ENCODE measurements around the gene C16orf74. TPM values are rescaled to one million over a fixed set of nuclear protein-coding genes. Genes with fewer than 3 reads are reported as not detected.

The C16orf74 gene
- total and polyA plus RNA-seq, 2 of the 8 experiments (the other 6 are each of a cell fraction or from before 2014, with no cell fraction given): 7.3 to 9.3 TPM

DNA sequence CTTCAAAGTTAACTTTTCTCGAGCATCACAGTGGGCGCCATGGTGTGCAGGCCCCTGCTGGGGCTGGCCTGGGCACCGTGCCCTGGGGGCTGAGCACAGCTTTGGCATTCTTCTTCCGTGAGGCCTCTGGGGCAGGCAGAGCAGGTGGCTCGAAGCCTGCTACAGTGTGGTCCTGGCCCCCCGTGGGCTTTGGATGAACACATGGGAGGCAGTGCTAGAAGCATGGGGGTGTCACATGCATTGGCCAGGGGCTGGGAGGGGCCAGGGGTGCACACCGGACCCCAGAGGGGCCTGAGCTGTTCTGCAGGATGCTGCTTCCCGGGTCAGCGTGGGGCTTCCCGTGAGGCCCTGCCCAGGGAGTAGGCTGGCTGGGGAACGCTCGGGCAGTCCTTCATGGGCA lies 12.1 kb upstream of the C16orf74 start:
- Histone ChIP-seq H4K20me1 (replicated peaks in 1 of 2; ENCODE audit: control insufficient read depth in 1 of 2, insufficient read depth in 2 of 2, low read length in 2 of 2) (no peaks in the 10 kb centered on the region), H2BK20ac (ENCODE audit: low read length) (no peak overlapping the region), H3K79me2 (ENCODE audit: control insufficient read depth in 1 of 2, insufficient read depth in 2 of 2, low read length in 2 of 2) (no peaks in the 10 kb centered on the region), H3K4me2 (ENCODE audit: insufficient read depth in 1 of 2, low read depth in 2 of 2, low read length in 2 of 2) (no peak overlapping the region), H3K4ac (replicated peaks; ENCODE audit: insufficient read length, low read depth, low read length) (no peak overlapping the region), H3K9ac (replicated peaks in 1 of 4; ENCODE audit: extremely low read depth in 1 of 4, low read depth in 3 of 4, low read length in 3 of 4) (no peak overlapping the region), H2BK5ac (ENCODE audit: low read depth, low read length) (no peak overlapping the region), H3K36me3 (ENCODE audit: control insufficient read depth in 2 of 4, insufficient read depth in 4 of 4, low read length in 3 of 4) (no peaks in the 10 kb centered on the region), H3K79me1 (ENCODE audit: low read depth, low read length) (peaks cover 3% of the 10 kb centered on the region; the same call in 1 of the 2 replicates), H2BK120ac (replicated peaks; ENCODE audit: low read depth, low read length) (no peak overlapping the region), H4K8ac (ENCODE audit: extremely low read depth, insufficient read depth, low read length) (no peak overlapping the region), H4K91ac (replicated peaks; ENCODE audit: insufficient read length, low read length) (no peak overlapping the region), H2AFZ (ENCODE audit: low read length) (no peak overlapping the region), H2BK15ac (ENCODE audit: low read length) (no peak overlapping the region), H3K18ac (ENCODE audit: extremely low read depth, low read length) (no peak overlapping the region), H3K23me2 (ENCODE audit: low read depth, low read length) (no peaks in the 10 kb centered on the region), H2AK5ac (ENCODE audit: low read depth, low read length) (no peak overlapping the region), H3K4me1 (replicated peaks in 1 of 4; ENCODE audit: control insufficient read depth in 3 of 4, insufficient read depth in 4 of 4, low read length in 3 of 4) (peaks cover 0 to 15% (median 7%) of the 10 kb centered on the region in 4 experiments; a peak in 5 of 7 replicates), H3K56ac (replicated peaks; ENCODE audit: insufficient read length, low read depth, low read length) (no peak overlapping the region), H2BK12ac (ENCODE audit: low read depth, low read length) (no peak overlapping the region), H4K5ac (ENCODE audit: insufficient read length, low read depth, low read length) (no peak overlapping the region), H3K4me3 (ENCODE audit: extremely low read depth in 1 of 4, insufficient read depth in 2 of 4, low read depth in 3 of 4, low read length in 4 of 4) (no peak overlapping the region), H3K27me3 (replicated peaks in 1 of 4; ENCODE audit: control insufficient read depth in 3 of 4, extremely low read depth in 1 of 4, insufficient read depth in 3 of 4, low read length in 3 of 4) (peaks cover 0 to 2% (median 0%) of the 10 kb centered on the region in 4 experiments; a peak in 1 of 7 replicates), H3K9me3 (ENCODE audit: insufficient read depth in 2 of 2, low read depth in 1 of 2, low read length in 1 of 2) (no peaks in the 10 kb centered on the region), H3K27ac (ENCODE audit: low read depth, low read length) (no peak overlapping the region), H3K14ac (ENCODE audit: insufficient read length) (no peak overlapping the region), H3K23ac (ENCODE audit: insufficient read length) (no peak overlapping the region)
- DNase-seq (ENCODE audit: low read depth in 1 of 2, low spot score in 2 of 2) (no peak), FAIRE-seq (no peak)
- 87% methylated on average over 12 of the region's 12 CpGs; no CpG with 5 or more reads in 1 of the 2 experiments for WGBS, 2 experiments (ENCODE audit: extremely low coverage in 1 of 2, insufficient coverage in 1 of 2, insufficient read length in 1 of 2, insufficient replicate concordance in 2 of 2, low coverage in 1 of 2, low lambda C conversion rate in 2 of 2, missing lambda C conversion rate in 1 of 2)
- ChIA-PET CTCF (ENCODE audit: partially characterized antibody) (interaction anchor here (1.4 to 4.6 kb wide), 3 partner anchors 33 to 44 kb away, joined by 3 to 33 read pairs (median 4); no protein-coding TSS in a partner anchor), POLR2A (ENCODE audit: partially characterized antibody) (interaction anchor here (0.8 kb wide), 1 partner anchor 10 kb away, joined by 4 read pairs; no protein-coding TSS in a partner anchor)
- no peak for TF ChIP-seq MAX (IDR thresholded peaks at IDR 0.05)
- no peak for TF ChIP-seq ASH2L (IDR thresholded peaks at IDR 0.05; ENCODE audit: low read length)
- TF ChIP-seq, protein P1, sequence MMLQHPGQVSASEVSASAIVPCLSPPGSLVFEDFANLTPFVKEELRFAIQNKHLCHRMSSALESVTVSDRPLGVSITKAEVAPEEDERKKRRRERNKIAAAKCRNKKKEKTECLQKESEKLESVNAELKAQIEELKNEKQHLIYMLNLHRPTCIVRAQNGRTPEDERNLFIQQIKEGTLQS (IDR thresholded peaks at IDR 0.05; ENCODE audit: insufficient read depth, low read depth, low read length): no peak
